Neural cell (in vitro differentiated cells): ENCODE measurements around the gene CLDN4. TPM values are rescaled to one million over a fixed set of nuclear protein-coding genes. Genes with fewer than 3 reads are reported as not detected.

Experiments
- H2AFZ ChIP-seq: fragments of 200-600, 300-800 bp; sonication (generic), shearing (Covaris generic); 2 replicates; pipeline ENCODE4 v1.6.0; 2014; ENCODE audit warnings: low read depth, mild to moderate bottlenecking, antibody characterized with exemption, low read length, moderate library complexity
- H3F3A ChIP-seq: fragments of 200-600 bp; shearing (Covaris generic); 2 replicates; pipeline ENCODE4 v1.6.1; 2016; ENCODE audit warnings: mild to moderate bottlenecking, moderate library complexity, mixed read lengths, antibody characterized with exemption, low read length; ENCODE audit not compliant: insufficient read depth, poor library complexity, severe bottlenecking
- H3K27ac ChIP-seq: fragments of 200-600, 300-800 bp; sonication (generic), shearing (Covaris generic); 2 replicates; pipeline ENCODE4 v1.5.1; 2014; ENCODE audit warnings: mild to moderate bottlenecking, low read length, moderate library complexity
- H3K27me3 ChIP-seq: fragments of 300-800, 200-600 bp; sonication (generic), shearing (Covaris generic); 2 replicates; pipeline ENCODE4 v1.6.0; 2014; ENCODE audit warnings: mild to moderate bottlenecking, low read depth, low read length, moderate library complexity; ENCODE audit not compliant: insufficient read depth
- H3K36me3 ChIP-seq: fragments of 300-800, 200-600 bp; sonication (generic), shearing (Covaris generic); 2 replicates; pipeline ENCODE4 v1.5.1; 2014; ENCODE audit warnings: mild to moderate bottlenecking, antibody characterized with exemption, low read length, moderate library complexity; ENCODE audit not compliant: insufficient read depth
- H3K4me2 ChIP-seq: fragments of 300-800, 200-600 bp; sonication (generic), shearing (Covaris generic); 2 replicates; pipeline ENCODE4 v1.6.0; 2014; ENCODE audit warnings: mild to moderate bottlenecking, low read length
- H3K4me3 ChIP-seq: fragments of 300-800, 200-600 bp; sonication (generic), shearing (Covaris generic); 2 replicates; pipeline ENCODE4 v1.5.1; 2014; ENCODE audit warnings: mild to moderate bottlenecking, low read length, moderate library complexity
- H3K79me2 ChIP-seq: fragments of 200-600 bp; shearing (Covaris generic); replicated peaks from 2 replicates; pipeline ENCODE4 v1.6.0; 2014; ENCODE audit warnings: mild to moderate bottlenecking, low read length, moderate library complexity; ENCODE audit not compliant: insufficient read depth
- H3K9ac ChIP-seq: fragments of 300-800, 200-600 bp; sonication (generic), shearing (Covaris generic); 2 replicates; pipeline ENCODE4 v1.6.1; 2016; ENCODE audit warnings: mild to moderate bottlenecking, low read length, mixed read lengths
- H3K9me2 ChIP-seq: fragments of 200-600 bp; shearing (Covaris generic); 2 replicates; pipeline ENCODE4 v1.6.1; 2016; ENCODE audit warnings: mild to moderate bottlenecking, low read length, mixed read lengths; ENCODE audit not compliant: insufficient read depth
- H3K9me3 ChIP-seq: fragments of 200-600, 300-800 bp; sonication (generic), shearing (Covaris generic); 2 replicates; pipeline ENCODE4 v1.6.1; 2016; ENCODE audit warnings: mild to moderate bottlenecking, mixed run types, low read length, moderate library complexity, mixed read lengths
- H4K20me1 ChIP-seq: fragments of 200-600 bp; shearing (Covaris generic); 2 replicates; pipeline ENCODE4 v1.6.1; 2016; ENCODE audit warnings: mild to moderate bottlenecking, mixed run types; ENCODE audit not compliant: insufficient read depth
- CTCF ChIP-seq: fragments of 450-650 bp; IDR thresholded peaks from 2 replicates; pipeline ENCODE4 v1.5.1; 2014; ENCODE audit warnings: antibody characterized with exemption, mild to moderate bottlenecking, moderate library complexity; ENCODE audit not compliant: poor library complexity, severe bottlenecking
- EP300 ChIP-seq: fragments of 450-650 bp; conservative IDR thresholded peaks from 2 replicates; pipeline ENCODE4 v1.6.1; 2014; ENCODE audit warnings: antibody characterized with exemption, mild to moderate bottlenecking, moderate library complexity; ENCODE audit not compliant: poor library complexity, severe bottlenecking
- EZH2 ChIP-seq: fragments of 200-600, 300-800 bp; shearing (Covaris generic), sonication (generic); IDR thresholded peaks from 2 replicates; pipeline ENCODE4 v1.6.1; 2014; ENCODE audit warnings: antibody characterized with exemption, low read length, borderline replicate concordance, mild to moderate bottlenecking; ENCODE audit not compliant: insufficient read depth, poor library complexity, severe bottlenecking
- MXI1 ChIP-seq: fragments of 450-650 bp; conservative IDR thresholded peaks from 2 replicates; pipeline ENCODE4 v1.6.1; 2014; ENCODE audit warnings: antibody characterized with exemption, mild to moderate bottlenecking; ENCODE audit not compliant: poor library complexity, severe bottlenecking
- POLR2AphosphoS5 ChIP-seq: IDR thresholded peaks from 2 replicates; pipeline ENCODE4 v1.6.1; 2012
- RAD21 ChIP-seq: fragments of 450-650 bp; conservative IDR thresholded peaks from 2 replicates; pipeline ENCODE4 v1.6.1; 2014; ENCODE audit warnings: antibody characterized with exemption, mild to moderate bottlenecking, moderate library complexity
- REST ChIP-seq: IDR thresholded peaks from 2 replicates; pipeline ENCODE4 v1.6.1; 2012; ENCODE audit warnings: borderline replicate concordance
- SMC3 ChIP-seq: fragments of 450-650 bp; conservative IDR thresholded peaks from 2 replicates; pipeline ENCODE4 v1.6.1; 2014; ENCODE audit warnings: antibody characterized with exemption, mild to moderate bottlenecking, moderate library complexity; ENCODE audit not compliant: poor library complexity
- TAF1 ChIP-seq: IDR thresholded peaks from 2 replicates; pipeline ENCODE4 v1.6.1; 2012; ENCODE audit warnings: low read depth
- polyA plus RNA-seq: library from polyadenylated mRNA; depleted of rRNA; stranded (reverse); fragments of >200 nt; gene quantifications from 2 replicates; pipeline ENCODE4 v1.2.3, GENCODE V29; 2014

The CLDN4 gene
- polyA plus RNA-seq, 1 donor from 2014 or later, result 0.09 TPM

GRCh38 chr7:73828972-73829371 lies 1.8 kb upstream of the CLDN4 start:
- Histone ChIP-seq H2AFZ (no peak overlapping the region), H3K9me2 (no peaks in the 10 kb centered on the region), H4K20me1 (no peaks in the 10 kb centered on the region), H3K4me3 (no peak overlapping the region), H3K9me3 (no peaks in the 10 kb centered on the region), H3K27ac (no peak overlapping the region), H3K27me3 (no peaks in the 10 kb centered on the region), H3K4me2 (no peak overlapping the region), H3K79me2 (no peaks in the 10 kb centered on the region), H3K9ac (no peak overlapping the region), H3K36me3 (no peaks in the 10 kb centered on the region), H3F3A (no peaks in the 10 kb centered on the region)
- TF ChIP-seq MXI1 (no peak), RAD21 (no peak), POLR2AphosphoS5 (no peak), CTCF (no peak), SMC3 (no peak), EP300 (no peak), EZH2 (no peak), REST (no peak), TAF1 (no peak)

- H3K36me3 ChIP-seq, result no peaks in the 10 kb centered on the region
- peaks cover under 1% of the 10 kb centered on the region for H3K9me3 ChIP-seq
- H3K4me2 ChIP-seq, result no peak overlapping the region
- TF ChIP-seq SMC3, result no peak
- no peak for TF ChIP-seq EZH2
- no peak for TF ChIP-seq EP300
- TF ChIP-seq RAD21, result no peak
- no peak for TF ChIP-seq POLR2AphosphoS5
- TF ChIP-seq REST, result no peak
- no peak for TF ChIP-seq CTCF
- no peak for TF ChIP-seq MXI1
- TF ChIP-seq TAF1, result no peak
- H3K27ac ChIP-seq, result no peak overlapping the region
- H2AFZ ChIP-seq, result no peak overlapping the region
- no peaks in the 10 kb centered on the region for H3K79me2 ChIP-seq
- H3K27me3 ChIP-seq, result no peaks in the 10 kb centered on the region
- H3F3A ChIP-seq, result no peaks in the 10 kb centered on the region
- no peak overlapping the region for H3K4me3 ChIP-seq
- H3K9me2 ChIP-seq, result no peaks in the 10 kb centered on the region
- no peak overlapping the region for H3K9ac ChIP-seq
- H4K20me1 ChIP-seq, result no peaks in the 10 kb centered on the region
Observed at GRCh38 chr7:73829505-73829904, 1.3 kb upstream of the CLDN4 start.
